ENCODE data around the gene DNAH6.

DNAH6 gene

GRCh38 chr2:84788027-84788426 is 271.7 kb downstream of the DNAH6 start:
- Histone ChIP-seq H3K4me1 (ENCODE audit: control insufficient read depth in 2 of 2, insufficient read depth in 1 of 2, low read depth in 1 of 2, low read length in 2 of 2) (no peaks in the 10 kb centered on the region), H3K4ac (ENCODE audit: low read length) (no peak overlapping the region), H4K91ac (ENCODE audit: low read depth, low read length, poor library complexity) (no peak overlapping the region), H3K36me3 (replicated peaks in 1 of 2; ENCODE audit: control insufficient read depth in 2 of 2, insufficient read depth in 2 of 2, low read length in 2 of 2) (no peaks in the 10 kb centered on the region), H3K4me2 (ENCODE audit: insufficient read depth, low read length, poor library complexity, severe bottlenecking) (no peak overlapping the region), H3K14ac (ENCODE audit: low read length) (no peak overlapping the region), H2BK5ac (ENCODE audit: low read length) (no peak overlapping the region), H3K27ac (replicated peaks; ENCODE audit: low read length) (no peak overlapping the region), H2BK12ac (ENCODE audit: low read length) (no peak overlapping the region), H4K8ac (ENCODE audit: low read depth, low read length) (no peak overlapping the region), H3K18ac (ENCODE audit: low read length) (no peak overlapping the region), H2AK5ac (ENCODE audit: low read depth, low read length) (no peak overlapping the region), H3K23ac (ENCODE audit: low read depth, low read length, poor library complexity) (no peak overlapping the region), H3K4me3 (ENCODE audit: low read length in 2 of 2) (no peak overlapping the region), H2AFZ (ENCODE audit: low read length) (no peak overlapping the region), H3K9ac (ENCODE audit: low read depth, low read length, poor library complexity) (no peak overlapping the region), H2BK120ac (ENCODE audit: low read depth, low read length) (no peak overlapping the region), H3K79me1 (ENCODE audit: low read depth, low read length) (no peaks in the 10 kb centered on the region), H3K9me3 (replicated peaks in 1 of 2; ENCODE audit: control insufficient read depth in 2 of 2, insufficient read depth in 1 of 2, low read depth in 1 of 2, low read length in 2 of 2) (no peaks in the 10 kb centered on the region), H2BK15ac (ENCODE audit: low read length) (no peak overlapping the region), H3K27me3 (ENCODE audit: control insufficient read depth in 3 of 3, insufficient read depth in 3 of 3, low read depth in 1 of 3, low read length in 3 of 3) (peaks cover 0 to under 1% (median 0%) of the 10 kb centered on the region in 3 experiments)
- WGBS, 2 donors (ENCODE audit: extremely low coverage in 2 of 2, insufficient read length in 2 of 2, insufficient replicate concordance in 1 of 2), result no CpG with 5 or more reads among the region's 1 CpG
- DNase-seq (ENCODE audit: low spot score), result no peak

- Histone ChIP-seq H3K27me3 (ENCODE audit: control insufficient read depth in 3 of 3, insufficient read depth in 3 of 3, low read depth in 1 of 3, low read length in 3 of 3) (peaks cover 0 to 2% (median 0%) of the 10 kb centered on the region in 3 experiments), H3K9ac (ENCODE audit: low read depth, low read length, poor library complexity) (no peak overlapping the region), H4K91ac (ENCODE audit: low read depth, low read length, poor library complexity) (no peak overlapping the region), H2AK5ac (ENCODE audit: low read depth, low read length) (no peak overlapping the region), H2BK5ac (ENCODE audit: low read length) (no peak overlapping the region), H2BK120ac (ENCODE audit: low read depth, low read length) (no peak overlapping the region), H3K36me3 (replicated peaks in 1 of 2; ENCODE audit: control insufficient read depth in 2 of 2, insufficient read depth in 2 of 2, low read length in 2 of 2) (no peaks in the 10 kb centered on the region), H3K4me1 (ENCODE audit: control insufficient read depth in 2 of 2, insufficient read depth in 1 of 2, low read depth in 1 of 2, low read length in 2 of 2) (no peaks in the 10 kb centered on the region), H3K4ac (ENCODE audit: low read length) (no peak overlapping the region), H2AFZ (ENCODE audit: low read length) (no peak overlapping the region), H2BK15ac (ENCODE audit: low read length) (no peak overlapping the region), H3K27ac (replicated peaks; ENCODE audit: low read length) (no peak overlapping the region), H3K18ac (ENCODE audit: low read length) (no peak overlapping the region), H4K8ac (ENCODE audit: low read depth, low read length) (no peak overlapping the region), H3K79me1 (ENCODE audit: low read depth, low read length) (no peaks in the 10 kb centered on the region), H3K4me3 (ENCODE audit: low read length in 2 of 2) (no peak overlapping the region), H3K14ac (ENCODE audit: low read length) (no peak overlapping the region), H3K23ac (ENCODE audit: low read depth, low read length, poor library complexity) (no peak overlapping the region), H3K4me2 (ENCODE audit: insufficient read depth, low read length, poor library complexity, severe bottlenecking) (no peak overlapping the region), H2BK12ac (ENCODE audit: low read length) (no peak overlapping the region), H3K9me3 (replicated peaks in 1 of 2; ENCODE audit: control insufficient read depth in 2 of 2, insufficient read depth in 1 of 2, low read depth in 1 of 2, low read length in 2 of 2) (no peaks in the 10 kb centered on the region)
- no peak for DNase-seq (ENCODE audit: low spot score)
- WGBS, 2 donors (ENCODE audit: extremely low coverage in 2 of 2, insufficient read length in 2 of 2, insufficient replicate concordance in 1 of 2), result no CpG with 5 or more reads among the region's 3 CpGs
These were observed 272.2 kb downstream of the DNAH6 start for GRCh38 chr2:84788498-84788897.

- Histone ChIP-seq H3K4me3 (ENCODE audit: low read length in 2 of 2) (no peak overlapping the region), H3K27me3 (ENCODE audit: control insufficient read depth in 3 of 3, insufficient read depth in 3 of 3, low read depth in 1 of 3, low read length in 3 of 3) (peaks cover 0 to 2% (median 0%) of the 10 kb centered on the region in 3 experiments), H3K4me2 (ENCODE audit: insufficient read depth, low read length, poor library complexity, severe bottlenecking) (no peak overlapping the region), H2BK5ac (ENCODE audit: low read length) (no peak overlapping the region), H3K36me3 (replicated peaks in 1 of 2; ENCODE audit: control insufficient read depth in 2 of 2, insufficient read depth in 2 of 2, low read length in 2 of 2) (no peaks in the 10 kb centered on the region), H3K4ac (ENCODE audit: low read length) (no peak overlapping the region), H3K79me1 (ENCODE audit: low read depth, low read length) (no peaks in the 10 kb centered on the region), H3K4me1 (ENCODE audit: control insufficient read depth in 2 of 2, insufficient read depth in 1 of 2, low read depth in 1 of 2, low read length in 2 of 2) (no peaks in the 10 kb centered on the region), H3K18ac (ENCODE audit: low read length) (no peak overlapping the region), H2BK12ac (ENCODE audit: low read length) (no peak overlapping the region), H3K27ac (replicated peaks; ENCODE audit: low read length) (no peak overlapping the region), H4K91ac (ENCODE audit: low read depth, low read length, poor library complexity) (no peak overlapping the region), H2AFZ (ENCODE audit: low read length) (no peak overlapping the region), H3K9ac (ENCODE audit: low read depth, low read length, poor library complexity) (no peak overlapping the region), H2BK120ac (ENCODE audit: low read depth, low read length) (no peak overlapping the region), H3K23ac (ENCODE audit: low read depth, low read length, poor library complexity) (no peak overlapping the region), H2BK15ac (ENCODE audit: low read length) (no peak overlapping the region), H4K8ac (ENCODE audit: low read depth, low read length) (no peak overlapping the region), H2AK5ac (ENCODE audit: low read depth, low read length) (no peak overlapping the region), H3K9me3 (replicated peaks in 1 of 2; ENCODE audit: control insufficient read depth in 2 of 2, insufficient read depth in 1 of 2, low read depth in 1 of 2, low read length in 2 of 2) (no peaks in the 10 kb centered on the region), H3K14ac (ENCODE audit: low read length) (no peak overlapping the region)
- DNase-seq (ENCODE audit: low spot score), result no peak
- WGBS, 2 donors (ENCODE audit: extremely low coverage in 2 of 2, insufficient read length in 2 of 2, insufficient replicate concordance in 1 of 2), result no CpG with 5 or more reads among the region's 6 CpGs
These were observed 276.7 kb downstream of the DNAH6 start for GRCh38 chr2:84792856-84793522.

- Histone ChIP-seq H3K4me3 (ENCODE audit: low read length in 2 of 2) (no peak overlapping the region), H2BK12ac (ENCODE audit: low read length) (no peak overlapping the region), H2AFZ (ENCODE audit: low read length) (no peak overlapping the region), H2BK15ac (ENCODE audit: low read length) (no peak overlapping the region), H3K4me2 (ENCODE audit: insufficient read depth, low read length, poor library complexity, severe bottlenecking) (no peak overlapping the region), H3K27me3 (ENCODE audit: control insufficient read depth in 3 of 3, insufficient read depth in 3 of 3, low read depth in 1 of 3, low read length in 3 of 3) (peaks cover 0 to 2% (median 0%) of the 10 kb centered on the region in 3 experiments), H4K8ac (ENCODE audit: low read depth, low read length) (no peak overlapping the region), H3K36me3 (replicated peaks in 1 of 2; ENCODE audit: control insufficient read depth in 2 of 2, insufficient read depth in 2 of 2, low read length in 2 of 2) (no peaks in the 10 kb centered on the region), H3K4me1 (ENCODE audit: control insufficient read depth in 2 of 2, insufficient read depth in 1 of 2, low read depth in 1 of 2, low read length in 2 of 2) (no peaks in the 10 kb centered on the region), H4K91ac (ENCODE audit: low read depth, low read length, poor library complexity) (no peak overlapping the region), H3K79me1 (ENCODE audit: low read depth, low read length) (no peaks in the 10 kb centered on the region), H2AK5ac (ENCODE audit: low read depth, low read length) (no peak overlapping the region), H2BK5ac (ENCODE audit: low read length) (no peak overlapping the region), H3K14ac (ENCODE audit: low read length) (no peak overlapping the region), H3K9me3 (replicated peaks in 1 of 2; ENCODE audit: control insufficient read depth in 2 of 2, insufficient read depth in 1 of 2, low read depth in 1 of 2, low read length in 2 of 2) (no peaks in the 10 kb centered on the region), H3K27ac (replicated peaks; ENCODE audit: low read length) (no peak overlapping the region), H3K4ac (ENCODE audit: low read length) (no peak overlapping the region), H3K18ac (ENCODE audit: low read length) (no peak overlapping the region), H3K23ac (ENCODE audit: low read depth, low read length, poor library complexity) (no peak overlapping the region), H2BK120ac (ENCODE audit: low read depth, low read length) (no peak overlapping the region), H3K9ac (ENCODE audit: low read depth, low read length, poor library complexity) (no peak overlapping the region)
- WGBS, 2 donors (ENCODE audit: extremely low coverage in 2 of 2, insufficient read length in 2 of 2, insufficient replicate concordance in 1 of 2), result no CpG with 5 or more reads among the region's 4 CpGs
- no peak for DNase-seq (ENCODE audit: low spot score)
These were observed 277.3 kb downstream of the DNAH6 start for GRCh38 chr2:84793641-84794040.

Data from neuronal stem cell (in vitro differentiated cells).